Lung (tissue), 12 donors: ENCODE measurements around the gene SYNGR3. TPM values are rescaled to one million over a fixed set of nuclear protein-coding genes. Genes with fewer than 3 reads are reported as not detected.
A peak's percentile ranks its signal among the peaks of the same experiment; 100 is the strongest.

Experiments
- ATAC-seq: fragments of 200-7000 bp; cut with Tn5 transposase; one replicate; pipeline ENCODE4 v1.9.1; 2020; ENCODE audit warnings: moderate number of reproducible peaks; ENCODE audit not compliant: insufficient read depth, low FRiP score
- DNase-seq, 3 donors: peaks; one replicate each; pipeline ENCODE4 v3.0.0-alpha.2; 2013 to 2017
- H3K27ac ChIP-seq, 2 donors: one replicate each; pipeline ENCODE4 v1.5.1; 2013; ENCODE audit warnings: mild to moderate bottlenecking in 2 of 2, moderate library complexity in 2 of 2, control low read depth in 1 of 2, inconsistent platforms in 1 of 2, low read depth in 1 of 2, low read length in 1 of 2
- H3K27me3 ChIP-seq, 3 donors: one replicate each; pipeline ENCODE4 v1.5.1; 2013; ENCODE audit warnings: low read length in 2 of 3; ENCODE audit not compliant: control insufficient read depth in 3 of 3, insufficient read depth in 3 of 3
- H3K36me3 ChIP-seq, 4 donors: one replicate each; pipeline ENCODE4 v1.5.1; 2013; ENCODE audit warnings: low read length in 4 of 4, mild to moderate bottlenecking in 1 of 4, moderate library complexity in 1 of 4; ENCODE audit not compliant: control insufficient read depth in 4 of 4, insufficient read depth in 4 of 4
- H3K4me1 ChIP-seq, 5 donors: one replicate each; pipeline ENCODE4 v1.5.1; 2013; ENCODE audit warnings: low read length in 5 of 5, mild to moderate bottlenecking in 2 of 5, moderate library complexity in 1 of 5; ENCODE audit not compliant: control insufficient read depth in 5 of 5, insufficient read depth in 5 of 5
- H3K4me3 ChIP-seq: one replicate; pipeline ENCODE4 v1.5.1; 2013; ENCODE audit warnings: mild to moderate bottlenecking, control low read depth, moderate library complexity
- H3K9ac ChIP-seq, 2 donors: one replicate each; pipeline ENCODE4 v1.5.1; 2013; ENCODE audit warnings: low read length in 2 of 2, control low read depth in 1 of 2; ENCODE audit not compliant: insufficient read depth in 1 of 2
- H3K9me3 ChIP-seq, 4 donors: one replicate each; pipeline ENCODE4 v1.5.1; 2013; ENCODE audit warnings: low read length in 3 of 4, mild to moderate bottlenecking in 1 of 4, moderate library complexity in 1 of 4; ENCODE audit not compliant: control insufficient read depth in 4 of 4, insufficient read depth in 3 of 4
- WGBS, 2 donors: extraction: QIAGEN DNeasy Blood & Tissue Kit; methylation state at CpG; one replicate each; pipeline ENCODE4 v1.1.7; 2013; 5-methylcytosine and 5-hydroxymethylcytosine counted together
- polyA plus RNA-seq, 2 donors: library from polyadenylated mRNA; stranded (reverse); fragments of 200-250 nt; gene quantifications; one replicate each; pipeline ENCODE4 v1.2.1, GENCODE V29; 2013
- total RNA-seq, 2 donors: library from RNA; depleted of rRNA in 1 of 2; stranded (reverse); fragments of >200 nt in 1 of 2; gene quantifications; one replicate each; pipeline ENCODE4 v1.2.1, GENCODE V29; 2014 to 2021
- TF ChIP-seq, protein P1 (sequence below): IDR thresholded peaks from 2 replicates; pipeline ENCODE4 v1.5.1; 2012; ENCODE audit warnings: mild to moderate bottlenecking; ENCODE audit errors: control extremely low read depth, extremely low read depth
- donor health status: control.
- donor health status: control.
- donor health status: Bipolar disorder and iron deficiency.
- donor health status: healthy.
- donor health status: DM: yes; HTN: yes; CAD: no.

SYNGR3 gene
- total and polyA plus RNA-seq, 4 donors: 0.10 to 0.69 (median 0.43) TPM

GRCh38 chr16:2016407-2016922 lies 26.7 kb downstream of the SYNGR3 start:
- H3K36me3 ChIP-seq: no peaks in the 10 kb centered on the region
- ATAC-seq (no peak), DNase-seq (peak; percentile 47 to 64 (median 55))
- H3K27me3 ChIP-seq: peaks cover 4 to 7% (median 4%) of the 10 kb centered on the region in 3 donors
- H3K9me3 ChIP-seq: no peaks in the 10 kb centered on the region
- H3K9ac ChIP-seq: no peak overlapping the region
- H3K4me3 ChIP-seq: no peak overlapping the region
- no peak overlapping the region for H3K27ac ChIP-seq
- peaks cover 0 to 11% (median 0%) of the 10 kb centered on the region in 5 donors for H3K4me1 ChIP-seq
- 46 to 47% methylated on average over 13 of the region's 13 CpGs for WGBS, 2 donors
- TF ChIP-seq, protein P1, sequence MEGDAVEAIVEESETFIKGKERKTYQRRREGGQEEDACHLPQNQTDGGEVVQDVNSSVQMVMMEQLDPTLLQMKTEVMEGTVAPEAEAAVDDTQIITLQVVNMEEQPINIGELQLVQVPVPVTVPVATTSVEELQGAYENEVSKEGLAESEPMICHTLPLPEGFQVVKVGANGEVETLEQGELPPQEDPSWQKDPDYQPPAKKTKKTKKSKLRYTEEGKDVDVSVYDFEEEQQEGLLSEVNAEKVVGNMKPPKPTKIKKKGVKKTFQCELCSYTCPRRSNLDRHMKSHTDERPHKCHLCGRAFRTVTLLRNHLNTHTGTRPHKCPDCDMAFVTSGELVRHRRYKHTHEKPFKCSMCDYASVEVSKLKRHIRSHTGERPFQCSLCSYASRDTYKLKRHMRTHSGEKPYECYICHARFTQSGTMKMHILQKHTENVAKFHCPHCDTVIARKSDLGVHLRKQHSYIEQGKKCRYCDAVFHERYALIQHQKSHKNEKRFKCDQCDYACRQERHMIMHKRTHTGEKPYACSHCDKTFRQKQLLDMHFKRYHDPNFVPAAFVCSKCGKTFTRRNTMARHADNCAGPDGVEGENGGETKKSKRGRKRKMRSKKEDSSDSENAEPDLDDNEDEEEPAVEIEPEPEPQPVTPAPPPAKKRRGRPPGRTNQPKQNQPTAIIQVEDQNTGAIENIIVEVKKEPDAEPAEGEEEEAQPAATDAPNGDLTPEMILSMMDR: peak; percentile 4

GRCh38 chr16:2019518-2019920 lies 29.7 kb downstream of the SYNGR3 start, which contains the start of gene NPW:
Gene NPW, plus strand, starts transcription at chr16:2019785.
- DNase-seq: peak in 2 of 3 donors; percentile 52 to 62
- WGBS, 2 donors: 0 to 2% methylated on average over 19 to 33 of the region's 33 CpGs
- Histone ChIP-seq H3K36me3 (no peaks in the 10 kb centered on the region), H3K9ac (no peak within 1 kb of the TSS), H3K27ac (no peak within 1 kb of the TSS), H3K4me1 (peaks cover 0 to 27% (median 13%) of the 10 kb centered on the region in 5 donors), H3K4me3 (no peak within 1 kb of the TSS), H3K9me3 (no peaks in the 10 kb centered on the region), H3K27me3 (peaks cover 4 to 7% (median 4%) of the 10 kb centered on the region in 3 donors)
- TF ChIP-seq, protein P1: no peak
- no peak for ATAC-seq

GRCh38 chr16:2019921-2020831 lies 30.4 kb downstream of the SYNGR3 start:
- Histone ChIP-seq H3K9me3 (no peaks in the 10 kb centered on the region), H3K4me3 (no peak overlapping the region), H3K9ac (no peak overlapping the region), H3K4me1 (peaks cover 0 to 27% (median 13%) of the 10 kb centered on the region in 5 donors), H3K27me3 (peaks cover 4 to 7% (median 4%) of the 10 kb centered on the region in 3 donors), H3K36me3 (no peaks in the 10 kb centered on the region), H3K27ac (no peak overlapping the region)
- no peak for ATAC-seq
- TF ChIP-seq, protein P1: no peak
- DNase-seq: peak in 2 of 3 donors; percentile 58 to 61
- WGBS, 2 donors: 1 to 2% methylated on average over 76 to 96 of the region's 96 CpGs
